Stimulated activated CD4-positive, alpha-beta T cell treated with anti-CD3 and anti-CD28 coated beads, Interleukin-4, amount 100 ng/mL, for 24 hours (primary cell): ENCODE results near the gene ASPSCR1.
A peak's percentile ranks its signal among the peaks of the same experiment; 100 is the strongest.

Experiments
- DNase-seq: peaks from one replicate; pipeline ENCODE4 v3.0.0-alpha.2; 2020

The ASPSCR1 gene

GRCh38 chr17:81977211-81977808 is at the start of gene ASPSCR1:
Gene ASPSCR1, plus strand, starts transcription at chr17:81977629. Its CDS starts 18 bp downstream, at chr17:81977647.
- peak; percentile 90 for DNase-seq

- peak; percentile 88 for DNase-seq
Measured at GRCh38 chr17:81927653-81928543, 49.5 kb upstream of the ASPSCR1 start, which contains the start of gene MAFG. Gene MAFG, minus strand, starts transcription at chr17:81927735. Its CDS starts 4,550 bp downstream, at chr17:81923185.

GRCh38 chr17:81928544-81929252 is 48.7 kb upstream of the ASPSCR1 start:
- no peak for DNase-seq

GRCh38 chr17:81929253-81930141 is 47.9 kb upstream of the ASPSCR1 start:
- DNase-seq, result no peak

- no peak for DNase-seq
Measured at GRCh38 chr17:81930142-81931125, 47.0 kb upstream of the ASPSCR1 start.

- DNase-seq, result no peak
Measured at GRCh38 chr17:81931189-81931556, 46.3 kb upstream of the ASPSCR1 start.

GRCh38 chr17:81931557-81932332 is 45.7 kb upstream of the ASPSCR1 start:
- DNase-seq, result no peak

- no peak for DNase-seq
Measured at GRCh38 chr17:81932333-81932983, 45.0 kb upstream of the ASPSCR1 start.

- DNase-seq, result no peak
Measured at GRCh38 chr17:81933178-81933699, 44.2 kb upstream of the ASPSCR1 start.

- DNase-seq, result no peak
Measured at GRCh38 chr17:81934098-81934757, 43.2 kb upstream of the ASPSCR1 start.

GRCh38 chr17:81934850-81935708 is 42.4 kb upstream of the ASPSCR1 start:
- DNase-seq, result no peak

- DNase-seq, result no peak
Measured at GRCh38 chr17:81935709-81936084, 41.7 kb upstream of the ASPSCR1 start.

- DNase-seq, result no peak
Measured at GRCh38 chr17:81939218-81939617, 38.2 kb upstream of the ASPSCR1 start.

- DNase-seq, result no peak
Measured at GRCh38 chr17:81939881-81940385, 37.5 kb upstream of the ASPSCR1 start.

- no peak for DNase-seq
Measured at GRCh38 chr17:81940538-81941483, 36.6 kb upstream of the ASPSCR1 start.

- no peak for DNase-seq
Measured at GRCh38 chr17:81941484-81942166, 35.8 kb upstream of the ASPSCR1 start.
